ENCODE data around the gene PRMT9.

The PRMT9 gene

GRCh38 chr4:147678796-147679549 is 5.0 kb downstream of the PRMT9 start:
- DNase-seq (ENCODE audit: low read depth in 2 of 2): no peak

DNA sequence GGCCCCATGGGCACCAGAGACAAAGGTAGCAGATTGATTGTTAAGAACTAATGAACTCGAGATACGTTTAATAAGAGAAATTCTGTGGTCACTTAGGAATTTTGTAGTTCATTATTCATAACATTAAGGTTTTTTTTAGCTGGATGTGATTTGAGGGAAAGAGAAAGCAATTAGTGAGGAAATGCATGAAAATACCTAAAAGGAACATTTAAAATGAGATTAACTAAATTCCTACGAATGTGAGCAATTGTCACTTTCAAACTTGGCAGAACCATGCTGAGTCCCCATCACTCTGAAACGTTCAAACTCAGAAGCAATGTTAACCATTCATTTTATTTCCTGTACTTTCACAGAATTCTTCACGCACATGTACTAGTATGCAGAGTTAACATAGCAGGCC is 5.9 kb downstream of the PRMT9 start:
- DNase-seq (ENCODE audit: low read depth in 2 of 2): no peak

DNA sequence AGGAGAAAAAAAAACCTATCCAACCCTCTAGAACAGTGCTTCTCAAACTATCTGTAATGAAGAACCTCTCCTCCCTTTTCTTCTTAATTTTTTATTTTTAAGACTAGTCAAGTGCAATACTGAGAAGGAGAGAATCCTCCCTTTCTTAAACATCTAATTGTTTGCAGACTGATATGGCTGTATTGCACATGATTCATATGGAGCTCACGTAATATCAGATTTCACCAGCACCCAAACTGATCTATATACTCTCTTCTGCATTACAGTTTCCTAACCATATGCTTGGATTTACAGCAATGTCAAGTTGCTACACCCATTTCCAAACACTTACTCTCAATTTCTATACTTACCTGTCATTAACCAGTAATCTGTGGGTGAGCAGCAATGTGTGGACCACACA is 9.5 kb downstream of the PRMT9 start:
- DNase-seq (ENCODE audit: low read depth in 2 of 2): no peak

DNA sequence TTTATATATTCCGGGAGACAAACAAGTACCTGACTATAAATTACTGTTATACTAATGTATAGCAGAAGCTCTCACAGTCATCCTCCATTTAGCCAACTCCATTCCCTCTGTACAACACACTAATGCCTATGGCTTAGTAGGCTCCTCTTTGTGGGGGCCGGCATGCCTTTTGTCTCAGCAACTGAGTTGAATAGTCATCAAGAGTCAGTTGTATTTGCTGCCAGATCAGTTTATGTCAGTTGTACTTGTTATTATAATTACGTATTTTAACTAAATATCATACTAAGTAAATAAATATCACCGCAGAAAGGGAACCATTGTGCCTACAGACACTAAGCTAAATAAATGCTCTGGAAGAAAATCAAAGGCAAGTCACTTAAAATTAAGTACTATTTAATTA is 9.9 kb downstream of the PRMT9 start:
- no peak for DNase-seq (ENCODE audit: low read depth in 2 of 2)

DNA sequence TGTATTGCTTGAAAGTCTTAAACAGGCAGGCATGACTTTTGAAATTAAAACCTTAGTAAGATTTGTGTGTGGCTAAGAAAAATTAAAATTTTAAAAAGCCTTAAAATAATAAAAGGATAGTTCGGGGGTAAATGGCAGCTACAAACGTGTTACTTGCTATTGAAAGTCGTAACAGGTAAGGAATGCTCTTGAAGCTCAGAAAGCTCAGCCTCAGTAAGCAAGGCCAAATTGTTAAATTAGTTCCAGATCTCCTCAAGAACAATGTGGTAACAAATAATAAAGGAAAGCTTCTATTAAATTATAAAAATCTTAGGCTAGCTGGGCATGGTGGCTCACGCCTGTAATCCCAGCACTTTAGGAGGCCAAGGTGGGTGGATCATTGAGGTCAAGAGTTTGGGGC is 25.5 kb downstream of the PRMT9 start:
- DNase-seq (ENCODE audit: low read depth in 2 of 2): no peak

DNA sequence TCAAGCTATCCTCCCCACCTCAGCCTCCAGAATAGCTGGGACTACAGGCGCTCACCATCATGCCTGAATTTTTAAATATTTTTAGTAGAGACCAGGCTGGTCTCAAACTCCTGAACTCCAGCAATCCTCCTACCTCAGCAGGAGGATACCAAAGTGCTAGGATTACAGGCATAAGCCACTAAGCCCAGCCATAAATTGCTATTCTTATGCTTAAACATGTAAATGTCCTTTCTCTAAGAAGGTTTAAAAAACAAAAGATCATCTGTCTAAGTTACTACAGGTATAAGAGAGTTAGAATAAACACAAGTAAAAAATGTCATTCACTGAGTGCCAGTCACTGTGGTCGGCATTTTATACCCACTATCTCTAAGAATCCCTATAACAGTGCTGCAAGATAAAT is 28.3 kb downstream of the PRMT9 start:
- no peak for DNase-seq (ENCODE audit: low read depth in 2 of 2)

DNA sequence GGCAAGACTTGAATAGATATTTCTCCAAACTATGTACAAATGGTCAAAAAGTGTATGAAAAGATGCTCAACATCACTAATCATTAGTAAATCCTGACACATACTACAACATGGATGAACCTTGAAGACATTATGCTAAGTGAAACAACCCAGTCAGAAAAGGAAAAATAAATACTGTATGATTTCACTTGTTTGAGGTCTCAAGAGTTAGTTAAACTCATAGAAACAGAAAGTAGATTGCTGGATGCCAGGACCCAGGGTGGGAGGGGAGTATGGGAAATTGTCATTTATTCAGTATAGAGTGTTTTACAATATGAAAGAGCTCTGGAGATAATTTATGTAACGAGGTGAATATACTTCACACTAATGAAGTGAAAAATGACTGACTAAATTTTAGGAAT is 32.4 kb downstream of the PRMT9 start:
- DNase-seq (ENCODE audit: low read depth in 2 of 2): no peak

DNA sequence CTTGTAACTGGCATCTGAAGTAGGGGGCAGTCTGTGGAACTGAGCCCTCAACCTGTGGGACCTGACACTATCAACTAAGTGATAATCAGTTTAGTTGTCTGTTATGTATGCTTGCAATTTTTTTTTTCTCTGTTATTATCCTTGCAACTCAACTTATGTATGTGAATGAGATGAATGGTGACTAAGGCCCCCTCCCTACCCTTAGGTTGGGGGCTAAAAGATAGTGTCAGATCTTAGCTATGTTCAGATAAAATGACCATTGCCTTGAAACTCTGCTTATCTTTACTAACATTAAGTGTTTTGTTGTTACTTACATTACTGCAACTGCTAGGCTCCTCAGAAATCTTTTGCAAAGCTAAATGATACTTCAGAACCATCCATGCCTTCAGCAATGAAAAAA is 35.3 kb downstream of the PRMT9 start:
- DNase-seq (ENCODE audit: low read depth in 2 of 2): no peak

- DNase-seq (ENCODE audit: low read depth in 2 of 2): no peak
Observed at GRCh38 chr4:147645099-147645498, 38.9 kb downstream of the PRMT9 start.

DNA sequence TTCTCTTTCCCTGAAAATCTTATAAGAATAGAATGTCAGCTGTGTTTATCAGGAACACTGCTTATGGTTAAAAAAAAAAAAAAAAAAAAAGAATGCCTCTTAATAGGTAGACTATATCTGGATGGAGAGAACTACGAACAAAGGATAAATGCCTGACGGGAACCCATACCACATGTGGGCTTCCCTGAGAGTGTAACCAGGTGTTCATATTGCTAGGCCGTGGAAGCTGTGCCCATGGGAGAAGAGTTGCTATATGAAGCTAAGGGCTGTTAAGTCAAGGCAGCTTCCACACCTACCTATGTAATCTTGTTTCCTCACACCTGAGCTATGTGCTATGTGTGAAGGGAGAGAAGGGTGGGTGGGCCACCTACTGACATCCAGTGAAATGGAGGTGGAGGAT is 39.5 kb downstream of the PRMT9 start:
- no peak for DNase-seq (ENCODE audit: low read depth in 2 of 2)

DNA sequence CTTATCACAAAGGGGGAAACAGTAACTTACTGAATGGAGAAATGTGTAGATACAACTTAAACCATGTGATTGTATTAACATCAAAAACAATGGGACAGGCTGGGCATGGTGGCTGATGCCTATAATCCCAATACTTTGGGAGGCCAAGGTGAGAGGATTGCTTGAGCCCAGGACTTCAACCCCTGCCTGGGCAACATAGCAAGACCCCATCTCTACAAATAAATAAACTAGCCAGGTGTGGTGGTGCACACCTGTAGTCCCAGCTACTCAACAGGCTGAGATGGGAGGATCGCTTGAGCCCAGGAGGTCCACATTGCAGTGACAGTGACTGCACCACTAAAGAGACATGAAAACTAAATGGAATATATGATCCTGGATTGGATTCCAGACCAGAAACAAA is 40.3 kb downstream of the PRMT9 start:
- DNase-seq (ENCODE audit: low read depth in 2 of 2): no peak

- no peak for DNase-seq (ENCODE audit: low read depth in 2 of 2)
Observed at GRCh38 chr4:147640331-147640730, 43.6 kb downstream of the PRMT9 start.

DNA sequence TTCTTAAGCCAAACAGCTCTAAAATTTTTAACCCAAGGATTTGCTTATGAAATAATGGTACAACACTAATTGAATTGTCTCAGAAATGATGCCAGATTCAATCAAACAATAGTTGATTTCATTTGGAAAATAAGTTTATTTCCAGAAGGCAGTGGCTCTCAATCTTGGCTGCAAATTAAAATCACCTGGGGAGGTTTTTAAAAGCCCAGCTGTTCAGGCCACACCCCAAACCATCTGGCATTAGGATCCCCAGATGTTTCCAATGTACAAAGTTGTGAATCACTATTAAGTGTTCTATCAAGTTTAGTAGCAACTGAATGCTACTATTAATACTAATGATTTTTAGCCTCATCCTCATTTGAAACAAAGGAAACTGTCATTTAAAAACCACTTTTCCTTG is 44.6 kb downstream of the PRMT9 start:
- DNase-seq (ENCODE audit: low read depth in 2 of 2): no peak

GRCh38 chr4:147638942-147639341 is 45.0 kb downstream of the PRMT9 start:
- DNase-seq (ENCODE audit: low read depth in 2 of 2): no peak

- no peak for DNase-seq (ENCODE audit: low read depth in 2 of 2)
Observed at GRCh38 chr4:147638365-147638764, 45.6 kb downstream of the PRMT9 start.

GRCh38 chr4:147635348-147635747 is 48.6 kb downstream of the PRMT9 start:
- DNase-seq (ENCODE audit: low read depth in 2 of 2): no peak

DNA sequence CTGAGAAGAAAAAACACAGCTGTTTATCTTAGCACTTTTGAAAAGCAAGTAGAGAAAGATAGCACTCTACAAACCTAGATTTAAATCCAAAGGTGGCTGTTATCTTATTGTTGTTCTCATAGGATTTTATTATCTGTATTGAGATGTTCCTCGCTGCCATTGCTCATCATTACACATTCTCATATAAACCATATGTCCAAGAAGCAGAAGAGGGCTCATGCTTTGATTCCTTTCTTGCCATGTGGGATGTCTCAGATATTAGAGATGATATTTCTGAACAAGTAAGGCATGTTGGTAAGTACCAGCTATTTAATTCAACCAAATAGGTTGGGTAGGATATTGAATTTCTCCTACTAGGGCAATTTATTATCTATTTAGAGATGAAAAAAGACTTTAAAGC is 50.3 kb downstream of the PRMT9 start:
- DNase-seq (ENCODE audit: low read depth in 2 of 2): no peak

GRCh38 chr4:147633113-147633512 is 50.9 kb downstream of the PRMT9 start:
- no peak for DNase-seq (ENCODE audit: low read depth in 2 of 2)

GRCh38 chr4:147629783-147630730 is 53.9 kb downstream of the PRMT9 start:
- no peak for DNase-seq (ENCODE audit: low read depth in 2 of 2)

DNA sequence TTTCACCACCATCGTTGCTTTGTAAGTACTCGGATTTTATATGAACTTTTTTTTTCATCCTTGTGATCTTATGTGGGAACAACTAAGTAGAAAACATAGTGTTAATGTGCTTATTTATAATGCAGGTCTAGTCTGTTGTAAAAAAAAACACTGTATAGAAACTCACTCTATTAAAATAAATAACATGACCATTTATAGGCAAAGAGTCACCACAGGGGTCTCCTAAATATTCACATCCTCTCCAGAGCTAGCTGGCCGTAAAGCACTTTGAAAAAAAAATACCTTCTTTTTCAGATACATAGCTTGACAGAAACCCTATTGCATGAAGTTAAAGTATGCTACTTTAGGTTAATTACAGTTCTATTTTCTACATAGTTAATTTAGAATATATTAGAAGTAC is 55.5 kb downstream of the PRMT9 start:
- no peak for DNase-seq (ENCODE audit: low read depth in 2 of 2)

GRCh38 chr4:147626903-147627302 is 57.1 kb downstream of the PRMT9 start:
- DNase-seq (ENCODE audit: low read depth in 2 of 2): no peak

- DNase-seq (ENCODE audit: low read depth in 2 of 2): no peak
Observed at GRCh38 chr4:147625733-147626132, 58.2 kb downstream of the PRMT9 start.

DNA sequence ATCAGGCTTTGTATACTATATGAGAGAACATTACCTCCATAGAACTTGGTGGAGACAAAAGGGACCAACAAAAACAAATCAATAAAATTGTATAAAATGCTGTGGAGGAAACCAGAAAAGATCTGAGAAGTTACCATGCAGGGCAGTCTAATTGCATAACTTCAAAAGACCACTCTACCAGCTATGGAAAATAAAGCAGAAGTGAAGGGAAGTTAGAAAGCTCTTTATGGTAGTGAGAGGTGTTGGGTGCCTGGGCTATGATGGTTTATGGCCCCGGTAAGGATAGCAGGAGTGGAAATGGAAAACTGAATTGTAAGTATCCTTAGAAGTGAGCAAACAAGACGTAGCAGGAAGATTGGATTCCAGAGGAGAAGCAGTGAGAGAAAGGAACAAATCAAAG is 63.6 kb downstream of the PRMT9 start:
- no peak for DNase-seq (ENCODE audit: low read depth in 2 of 2)
